Measurements from ENCODE around the gene PIK3CD.

The PIK3CD gene

GRCh38 chr1:9676815-9677393, 25.4 kb downstream of the PIK3CD start:
- H3K4me1 ChIP-seq: no peaks in the 10 kb centered on the region
- no peak overlapping the region for H2AFZ ChIP-seq
- H3K9me3 ChIP-seq (ENCODE audit: control insufficient read depth, low read length): no peaks in the 10 kb centered on the region
- no peak overlapping the region for H3K4me2 ChIP-seq (ENCODE audit: low read length)
- no peak for TF ChIP-seq CTCF (IDR thresholded peaks at IDR 0.05)
- no peaks in the 10 kb centered on the region for H3K36me3 ChIP-seq (ENCODE audit: control insufficient read depth, insufficient read depth, low read length)
- no peaks in the 10 kb centered on the region for H3K27me3 ChIP-seq (ENCODE audit: control insufficient read depth, insufficient read depth, low read length)
- H3K9ac ChIP-seq: no peak overlapping the region
- no peaks in the 10 kb centered on the region for H3K79me2 ChIP-seq
- no peak overlapping the region for H3K27ac ChIP-seq
- H3K4me3 ChIP-seq (ENCODE audit: low read depth, low read length): no peak overlapping the region

- no peaks in the 10 kb centered on the region for H3K27me3 ChIP-seq (ENCODE audit: control insufficient read depth, insufficient read depth, low read length)
- no peaks in the 10 kb centered on the region for H3K9me3 ChIP-seq (ENCODE audit: control insufficient read depth, low read length)
- H3K9ac ChIP-seq: no peak overlapping the region
- no peak overlapping the region for H3K27ac ChIP-seq
- H2AFZ ChIP-seq: no peak overlapping the region
- no peaks in the 10 kb centered on the region for H3K36me3 ChIP-seq (ENCODE audit: control insufficient read depth, insufficient read depth, low read length)
- H3K4me2 ChIP-seq (ENCODE audit: low read length): no peak overlapping the region
- H3K4me3 ChIP-seq (ENCODE audit: low read depth, low read length): no peak overlapping the region
- no peaks in the 10 kb centered on the region for H3K4me1 ChIP-seq
- H3K79me2 ChIP-seq: no peaks in the 10 kb centered on the region
- no peak for TF ChIP-seq CTCF (IDR thresholded peaks at IDR 0.05)
Observed at GRCh38 chr1:9680091-9680490, 28.6 kb downstream of the PIK3CD start.

GRCh38 chr1:9680828-9681227, 29.3 kb downstream of the PIK3CD start:
- no peak for TF ChIP-seq CTCF (IDR thresholded peaks at IDR 0.05)
- Histone ChIP-seq H3K27me3 (ENCODE audit: control insufficient read depth, insufficient read depth, low read length) (no peaks in the 10 kb centered on the region), H3K4me3 (ENCODE audit: low read depth, low read length) (no peak overlapping the region), H3K36me3 (ENCODE audit: control insufficient read depth, insufficient read depth, low read length) (no peaks in the 10 kb centered on the region), H3K79me2 (no peaks in the 10 kb centered on the region), H3K4me2 (ENCODE audit: low read length) (no peak overlapping the region), H3K9me3 (ENCODE audit: control insufficient read depth, low read length) (no peaks in the 10 kb centered on the region), H3K4me1 (no peaks in the 10 kb centered on the region), H2AFZ (no peak overlapping the region), H3K27ac (no peak overlapping the region), H3K9ac (no peak overlapping the region)

GRCh38 chr1:9684801-9685200, 33.3 kb downstream of the PIK3CD start:
- Histone ChIP-seq H3K9me3 (ENCODE audit: control insufficient read depth, low read length) (no peaks in the 10 kb centered on the region), H3K79me2 (no peaks in the 10 kb centered on the region), H3K4me1 (no peaks in the 10 kb centered on the region), H3K4me3 (ENCODE audit: low read depth, low read length) (no peak overlapping the region), H3K9ac (no peak overlapping the region), H3K36me3 (ENCODE audit: control insufficient read depth, insufficient read depth, low read length) (no peaks in the 10 kb centered on the region), H3K27ac (no peak overlapping the region), H2AFZ (no peak overlapping the region), H3K27me3 (ENCODE audit: control insufficient read depth, insufficient read depth, low read length) (no peaks in the 10 kb centered on the region), H3K4me2 (ENCODE audit: low read length) (no peak overlapping the region)
- no peak for TF ChIP-seq CTCF (IDR thresholded peaks at IDR 0.05)

GRCh38 chr1:9687120-9687873, 35.8 kb downstream of the PIK3CD start:
- Histone ChIP-seq H2AFZ (peak overlapping the region; percentile 90), H3K4me3 (ENCODE audit: low read depth, low read length) (peak overlapping the region; percentile 65), H3K27ac (no peak overlapping the region), H3K27me3 (ENCODE audit: control insufficient read depth, insufficient read depth, low read length) (no peaks in the 10 kb centered on the region), H3K9me3 (ENCODE audit: control insufficient read depth, low read length) (no peaks in the 10 kb centered on the region), H3K9ac (no peak overlapping the region), H3K4me2 (ENCODE audit: low read length) (peak overlapping the region; percentile 99), H3K36me3 (ENCODE audit: control insufficient read depth, insufficient read depth, low read length) (no peaks in the 10 kb centered on the region), H3K4me1 (peaks cover 2% of the 10 kb centered on the region), H3K79me2 (no peaks in the 10 kb centered on the region)
- TF ChIP-seq CTCF (IDR thresholded peaks at IDR 0.05): no peak

Data from parathyroid adenoma (tissue), 2 donors.